Cardiac fibroblast (primary cell): ENCODE data around the gene PEA15.

ENCODE experiments used
- DNase-seq, 2 donors: peaks; one replicate each; pipeline versions ENCODE4 v3.0.0 to v3.0.0-alpha.2; 2010; ENCODE audit warnings: low read depth in 2 of 2
- H3K4me3 ChIP-seq, 2 donors: replicated peaks in 1 of 2; 1 replicate in 1 of 2; 2 replicates in 1 of 2; pipeline ENCODE4 v1.5.1; 2011; ENCODE audit warnings: low read depth in 2 of 2, low read length in 2 of 2, mild to moderate bottlenecking in 2 of 2, moderate library complexity in 1 of 2
- CTCF ChIP-seq: IDR thresholded peaks from one replicate; pipeline ENCODE4 v1.5.1; 2011; ENCODE audit warnings: low read depth, mild to moderate bottlenecking, low read length, inconsistent platforms

Gene PEA15

DNA sequence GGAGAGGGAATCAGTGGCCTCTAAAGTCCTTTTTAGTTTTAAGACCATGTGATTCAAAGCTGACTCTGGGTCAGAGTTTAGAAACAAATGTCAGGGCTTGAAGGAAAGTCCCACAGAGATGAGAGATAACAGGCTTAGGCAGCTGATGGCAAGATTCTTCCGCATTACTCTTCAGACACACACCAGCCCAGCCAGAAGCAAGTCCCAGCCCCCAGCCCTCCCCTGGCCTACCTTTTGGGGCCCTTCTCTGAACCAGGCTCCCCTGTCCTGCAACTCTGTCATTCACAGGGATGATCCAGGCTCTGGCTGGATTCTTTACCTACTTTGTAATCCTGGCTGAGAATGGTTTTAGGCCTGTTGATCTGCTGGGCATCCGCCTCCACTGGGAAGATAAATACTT lies 28.0 kb upstream of the PEA15 start:
- TF ChIP-seq CTCF, result no peak
- DNase-seq, result no peak
- no peak overlapping the region for H3K4me3 ChIP-seq

GRCh38 chr1:160177667-160178066 lies 27.5 kb upstream of the PEA15 start:
- DNase-seq, result no peak
- TF ChIP-seq CTCF, result no peak
- no peak overlapping the region for H3K4me3 ChIP-seq

DNA sequence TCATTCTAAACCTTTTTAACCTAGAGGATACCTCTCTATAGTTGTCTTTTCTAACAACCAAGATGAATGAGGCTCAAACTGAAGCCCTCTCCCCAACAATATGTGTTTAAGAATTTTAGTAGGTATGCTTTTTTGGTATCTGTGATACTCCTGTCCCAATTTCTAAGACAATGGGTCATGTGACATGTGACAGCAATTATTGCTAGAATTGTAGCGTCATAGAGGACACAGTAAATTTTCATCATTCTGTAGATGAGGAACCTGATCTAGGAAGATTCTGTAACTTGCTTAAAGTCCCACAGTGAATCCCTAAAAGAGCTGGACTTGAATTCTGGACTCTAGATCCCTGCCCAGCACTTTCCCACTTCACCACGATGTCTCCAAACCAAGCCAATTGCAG lies 26.5 kb upstream of the PEA15 start:
- DNase-seq, result no peak
- H3K4me3 ChIP-seq, result no peak overlapping the region
- no peak for TF ChIP-seq CTCF

DNA sequence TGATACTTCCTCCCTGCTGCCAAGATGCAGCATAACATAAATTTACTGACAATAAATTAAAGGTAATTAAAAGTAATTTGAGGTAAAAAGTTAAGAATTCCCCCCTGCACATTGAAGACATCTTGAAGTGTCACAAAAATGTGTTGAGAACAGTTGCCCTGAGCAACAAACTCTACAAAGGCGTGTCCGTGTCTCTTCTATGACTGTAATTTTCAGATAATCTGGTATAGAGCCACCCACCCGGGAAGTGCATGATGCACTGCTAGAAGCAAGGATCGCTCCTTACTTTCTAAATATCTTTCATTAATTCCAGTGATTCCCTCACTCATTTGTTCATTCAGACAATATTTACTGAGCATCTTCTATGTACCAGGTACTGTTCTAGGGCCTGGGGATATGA lies 25.8 kb upstream of the PEA15 start:
- no peak for TF ChIP-seq CTCF
- DNase-seq, result no peak
- H3K4me3 ChIP-seq, result no peak overlapping the region

GRCh38 chr1:160186246-160186645 lies 18.9 kb upstream of the PEA15 start:
- DNase-seq, result no peak
- no peak overlapping the region for H3K4me3 ChIP-seq
- no peak for TF ChIP-seq CTCF

DNA sequence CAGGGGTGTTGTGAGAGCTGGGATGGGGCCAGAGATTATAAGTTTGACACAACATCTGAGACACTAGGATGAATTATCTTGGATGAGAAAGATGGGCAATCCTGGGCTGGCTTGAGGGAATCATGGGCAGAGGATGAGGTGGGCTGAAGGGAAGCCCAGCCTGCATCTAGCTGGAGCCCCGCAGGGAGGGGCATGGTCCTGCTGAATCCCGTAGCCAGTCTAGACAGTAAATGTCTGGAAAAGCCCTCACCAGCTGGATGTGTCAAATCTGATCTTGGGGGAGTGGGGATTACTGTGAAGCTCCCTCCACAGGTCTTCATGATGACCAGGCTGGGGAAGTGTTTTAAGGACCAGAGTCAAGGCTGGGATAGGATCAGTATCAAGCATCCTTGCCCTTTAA lies 18.5 kb upstream of the PEA15 start:
- TF ChIP-seq CTCF, result no peak
- DNase-seq, result no peak
- no peak overlapping the region for H3K4me3 ChIP-seq

DNA sequence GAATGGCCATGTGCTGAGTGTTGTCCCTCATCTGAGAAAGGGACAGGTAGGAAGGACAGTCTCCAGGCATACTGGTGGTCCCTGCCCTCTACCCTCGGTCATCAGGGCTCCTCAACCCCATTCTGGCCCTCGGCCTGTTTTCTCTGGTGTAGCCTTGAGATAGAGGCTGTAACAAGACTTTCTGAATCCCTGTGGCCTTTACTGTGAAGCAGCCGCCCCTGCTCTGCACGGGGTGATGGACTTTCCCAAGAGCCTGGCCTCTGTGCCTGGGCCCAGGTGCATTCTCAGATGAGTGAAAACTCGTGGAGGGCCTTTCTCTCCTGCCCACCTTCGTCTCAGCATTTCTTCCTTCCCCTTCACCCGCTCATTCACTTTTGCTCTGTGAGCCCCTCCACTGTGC lies 17.8 kb upstream of the PEA15 start:
- TF ChIP-seq CTCF, result no peak
- no peak for DNase-seq

More for the DNA sequence above, 17.8 kb upstream of the PEA15 start:
- no peak overlapping the region for H3K4me3 ChIP-seq
